Left lung (tissue), 10 donors: Measurements from ENCODE around the gene FBXO38. TPM values are rescaled to one million over a fixed set of nuclear protein-coding genes. Genes with fewer than 3 reads are reported as not detected.

Experiments
- ATAC-seq: fragments of 200-7000 bp; cut with Tn5 transposase; one replicate; pipeline ENCODE4 v1.9.1; 2020; ENCODE audit warnings: moderate library complexity
- DNase-seq, 4 donors: peaks; one replicate each; pipeline ENCODE4 v3.0.0-alpha.2; 2013 to 2020
- H3K27ac ChIP-seq, 2 donors: fragments of 200-600 bp; sonication (generic) in 1 of 2; one replicate each; pipeline versions ENCODE4 v1.5.0 to v1.8.0; 2020 to 2021
- H3K27me3 ChIP-seq, 2 donors: fragments of 200-600 bp; sonication (generic) in 1 of 2; one replicate each; pipeline versions ENCODE4 v1.5.0 to v1.8.0; 2020 to 2021
- H3K36me3 ChIP-seq, 2 donors: fragments of 200-600 bp; sonication (generic) in 1 of 2; one replicate each; pipeline versions ENCODE4 v1.5.0 to v1.8.0; 2020 to 2021
- H3K4me1 ChIP-seq, 2 donors: fragments of 200-600 bp; one replicate each; pipeline ENCODE4 v1.8.0; 2021
- H3K4me3 ChIP-seq, 2 donors: fragments of 200-600 bp; sonication (generic) in 1 of 2; one replicate each; pipeline versions ENCODE4 v1.5.0 to v1.8.0; 2020 to 2021; ENCODE audit warnings: mild to moderate bottlenecking in 1 of 2
- H3K9me3 ChIP-seq, 2 donors: fragments of 200-600 bp; sonication (generic) in 1 of 2; one replicate each; pipeline versions ENCODE4 v1.5.0 to v1.8.0; 2020 to 2021
- CTCF ChIP-seq, 2 donors: fragments of 200-600 bp; sonication (generic) in 1 of 2; IDR thresholded peaks; one replicate each; pipeline versions ENCODE4 v1.5.0 to v1.8.0; 2021; ENCODE audit warnings: antibody characterized with exemption in 2 of 2
- intact Hi-C, 2 donors: fragments of 100-400 bp; cut with DNase I; formaldehyde crosslinking; loops; one replicate each; pipeline versions ENCODE4 v1.11.2 to v1.14.2; 2022
- polyA plus RNA-seq, 6 donors: library from polyadenylated mRNA; unstranded; fragments of 120-200 nt; gene quantifications; one replicate each; pipeline ENCODE4 v1.2.1, GENCODE V29; 2013; ENCODE audit not compliant: insufficient read length in 6 of 6
- total RNA-seq, 2 donors: library from RNA; stranded (reverse); fragmentation: NEBNext Ultra II Directional; extraction: Animal tissue kit (Norgen Biotek cat#: 25700); gene quantifications; one replicate each; pipeline ENCODE4 v1.2.1, GENCODE V29; 2021
- donor health status: DM: no; HTN: yes; CAD: no.
- donor health status: DM: no; HTN: no; CAD: no.

Gene FBXO38
- total and polyA plus RNA-seq, 8 donors: 45.0 to 72.9 (median 52.8) TPM

- Histone ChIP-seq H3K4me1 (peaks cover 7 to 87% of the 10 kb centered on the region in 2 donors), H3K27ac (no peak overlapping the region), H3K9me3 (no peaks in the 10 kb centered on the region), H3K27me3 (no peaks in the 10 kb centered on the region), H3K36me3 (peaks cover 0 to 14% of the 10 kb centered on the region in 2 donors), H3K4me3 (no peak overlapping the region)
- intact Hi-C loops: no loop called here
- ATAC-seq (no peak), DNase-seq (no peak)
- TF ChIP-seq CTCF (IDR thresholded peaks at IDR 0.05): no peak
Measured at GRCh38 chr5:148388696-148389095, 4.9 kb downstream of the FBXO38 start.

GRCh38 chr5:148390914-148391313 lies 7.2 kb downstream of the FBXO38 start:
- ATAC-seq: no peak
- no peak for DNase-seq
- Histone ChIP-seq H3K4me1 (peaks cover 0 to 83% of the 10 kb centered on the region in 2 donors), H3K4me3 (no peak overlapping the region), H3K9me3 (no peaks in the 10 kb centered on the region), H3K27ac (no peak overlapping the region), H3K36me3 (peaks cover 0 to 27% of the 10 kb centered on the region in 2 donors), H3K27me3 (no peaks in the 10 kb centered on the region)
- intact Hi-C loops: no loop called here
- TF ChIP-seq CTCF (IDR thresholded peaks at IDR 0.05): no peak

GRCh38 chr5:148391422-148391821 lies 7.7 kb downstream of the FBXO38 start:
- H3K36me3 ChIP-seq: peaks cover 0 to 32% of the 10 kb centered on the region in 2 donors
- DNase-seq (no peak), ATAC-seq (no peak)
- no peaks in the 10 kb centered on the region for H3K9me3 ChIP-seq
- intact Hi-C loops: no loop called here
- H3K27me3 ChIP-seq: no peaks in the 10 kb centered on the region
- peaks cover 0 to 78% of the 10 kb centered on the region in 2 donors for H3K4me1 ChIP-seq
- TF ChIP-seq CTCF (IDR thresholded peaks at IDR 0.05): no peak
- no peak overlapping the region for H3K4me3 ChIP-seq
- H3K27ac ChIP-seq: no peak overlapping the region

- intact Hi-C loops: no loop called here
- no peak for DNase-seq
- TF ChIP-seq CTCF (IDR thresholded peaks at IDR 0.05): no peak
- Histone ChIP-seq H3K4me1 (peaks cover 5 to 70% of the 10 kb centered on the region in 2 donors), H3K9me3 (no peaks in the 10 kb centered on the region), H3K27me3 (no peaks in the 10 kb centered on the region), H3K36me3 (peaks cover 0 to 23% of the 10 kb centered on the region in 2 donors), H3K4me3 (no peak overlapping the region), H3K27ac (no peak overlapping the region)
- no peak for ATAC-seq
Measured at GRCh38 chr5:148393390-148393741, 9.6 kb downstream of the FBXO38 start.

GRCh38 chr5:148394587-148395019 lies 10.8 kb downstream of the FBXO38 start:
- intact Hi-C loops: no loop called here
- no peaks in the 10 kb centered on the region for H3K27me3 ChIP-seq
- H3K27ac ChIP-seq: peak overlapping the region in 1 of 2 donors; percentile 28
- H3K9me3 ChIP-seq: no peaks in the 10 kb centered on the region
- ATAC-seq (peak; percentile 25), DNase-seq (no peak)
- peaks cover 5 to 72% of the 10 kb centered on the region in 2 donors for H3K4me1 ChIP-seq
- TF ChIP-seq CTCF (IDR thresholded peaks at IDR 0.05): no peak
- no peak overlapping the region for H3K4me3 ChIP-seq
- peaks cover 0 to 29% of the 10 kb centered on the region in 2 donors for H3K36me3 ChIP-seq
